Psoas muscle (tissue), 8 donors: ENCODE results near the gene TAF5L. TPM values are rescaled to one million over a fixed set of nuclear protein-coding genes. Genes with fewer than 3 reads are reported as not detected.
A peak's percentile ranks its signal among the peaks of the same experiment; 100 is the strongest.
"Not testable (repeated sequence)": the region's sequence is repeated elsewhere in the genome, so short reads cannot be mapped to it uniquely, and the experiment has no call there.

Experiments
- ATAC-seq, 4 donors: fragments of 200-7000 bp; cut with Tn5 transposase; one replicate each; pipeline ENCODE4 v1.9.1; 2020; ENCODE audit warnings: moderate library complexity in 3 of 4, mild to moderate bottlenecking in 2 of 4
- DNase-seq, 2 donors: peaks; one replicate each; pipeline ENCODE4 v3.0.0-alpha.2; 2020
- H3K27ac ChIP-seq: fragments of 200-600 bp; one replicate; pipeline ENCODE4 v1.8.0; 2022
- H3K27me3 ChIP-seq, 3 donors: fragments of 200-600 bp in 1 of 3; one replicate each; pipeline versions ENCODE4 v1.6.1 to v1.8.0; 2013 to 2022; ENCODE audit warnings: low read length in 2 of 3, mild to moderate bottlenecking in 2 of 3, moderate library complexity in 1 of 3; ENCODE audit not compliant: insufficient read depth in 3 of 3
- H3K36me3 ChIP-seq, 2 donors: fragments of 200-600 bp in 1 of 2; one replicate each; pipeline versions ENCODE4 v1.6.1 to v1.8.0; 2013 to 2022; ENCODE audit warnings: low read depth in 1 of 2, mild to moderate bottlenecking in 1 of 2, moderate library complexity in 1 of 2; ENCODE audit not compliant: insufficient read depth in 1 of 2
- H3K4me1 ChIP-seq: fragments of 200-600 bp; one replicate; pipeline ENCODE4 v1.8.0; 2022
- H3K4me3 ChIP-seq: fragments of 200-600 bp; one replicate; pipeline ENCODE4 v1.8.0; 2022; ENCODE audit warnings: mild to moderate bottlenecking
- H3K9me3 ChIP-seq: fragments of 200-600 bp; one replicate; pipeline ENCODE4 v1.8.0; 2022
- WGBS, 3 donors: extraction: QIAGEN DNeasy Blood & Tissue Kit; methylation state at CpG; one replicate each; pipeline versions ENCODE4 v1.1.6 to v1.1.7; 2013; 5-methylcytosine and 5-hydroxymethylcytosine counted together
- intact Hi-C, 2 donors: fragments of 100-400 bp; cut with DNase I; formaldehyde crosslinking; loops; one replicate each; pipeline versions ENCODE4 v1.11.0 to v1.14.2; 2022
- polyA plus RNA-seq, 3 donors: library from polyadenylated mRNA; stranded (reverse); fragments of 200-250 nt; gene quantifications; one replicate each; pipeline ENCODE4 v1.2.3, GENCODE V29; 2013
- total RNA-seq, 4 donors: library from RNA; stranded (reverse); fragmentation: NEBNext Ultra II Directional in 2 of 4; extraction: Animal tissue kit (Norgen Biotek cat#: 25700) in 2 of 4; gene quantifications; one replicate each; pipeline versions ENCODE4 v1.2.1 to v1.2.4, GENCODE V29; 2021 to 2023
- TF ChIP-seq, protein P1 (sequence below): fragments of 200-600 bp; IDR thresholded peaks from one replicate; pipeline ENCODE4 v1.8.0; 2022; ENCODE audit warnings: antibody characterized with exemption
- donor health status: healthy with polysubstance abuse.
- donor health status: DM: no; HTN: no; CAD: no; lungs with moderate emphysema.
- donor health status: Bipolar disorder and iron deficiency.
- donor health status: healthy.
- donor health status: DM: yes; HTN: yes; CAD: no.
- donor health status: DM: no; HTN: no; CAD: no.
- donor health status: DM: no; HTN: no; CAD: no.
- donor health status: DM: yes; HTN: yes; CAD: no.

TAF5L gene
- total and polyA plus RNA-seq, 7 donors: 8.5 to 49.0 (median 15.9) TPM

DNA sequence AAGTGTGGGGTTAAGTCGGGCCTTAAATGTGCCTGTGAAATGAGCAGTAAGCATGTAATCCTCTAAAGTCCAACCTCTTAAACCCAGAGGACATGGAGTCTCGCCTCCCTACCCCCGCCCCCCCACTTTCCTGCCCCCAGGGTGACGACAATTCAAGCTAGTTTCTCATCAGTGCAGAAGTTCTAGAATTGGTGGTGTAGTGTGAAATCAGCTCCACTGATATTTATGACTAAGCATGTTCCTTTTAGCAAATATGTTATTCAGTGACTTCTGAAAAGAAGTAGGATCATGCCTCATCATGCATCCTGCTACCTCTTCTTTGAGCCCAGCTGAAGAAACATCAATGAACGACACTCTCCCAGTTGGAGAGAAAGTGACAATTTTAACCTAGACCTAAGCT is 64.8 kb downstream of the TAF5L start:
- Histone ChIP-seq H3K36me3 (no peaks in the 10 kb centered on the region), H3K4me1 (peaks cover 29% of the 10 kb centered on the region), H3K9me3 (no peaks in the 10 kb centered on the region), H3K4me3 (no peak overlapping the region), H3K27ac (no peak overlapping the region), H3K27me3 (no peaks in the 10 kb centered on the region)
- ATAC-seq: no peak
- intact Hi-C loops: no loop called here
- DNase-seq: no peak
- 74 to 78% (median 74%) methylated on average over 5 of the region's 5 CpGs for WGBS, 3 donors
- TF ChIP-seq, protein P1, sequence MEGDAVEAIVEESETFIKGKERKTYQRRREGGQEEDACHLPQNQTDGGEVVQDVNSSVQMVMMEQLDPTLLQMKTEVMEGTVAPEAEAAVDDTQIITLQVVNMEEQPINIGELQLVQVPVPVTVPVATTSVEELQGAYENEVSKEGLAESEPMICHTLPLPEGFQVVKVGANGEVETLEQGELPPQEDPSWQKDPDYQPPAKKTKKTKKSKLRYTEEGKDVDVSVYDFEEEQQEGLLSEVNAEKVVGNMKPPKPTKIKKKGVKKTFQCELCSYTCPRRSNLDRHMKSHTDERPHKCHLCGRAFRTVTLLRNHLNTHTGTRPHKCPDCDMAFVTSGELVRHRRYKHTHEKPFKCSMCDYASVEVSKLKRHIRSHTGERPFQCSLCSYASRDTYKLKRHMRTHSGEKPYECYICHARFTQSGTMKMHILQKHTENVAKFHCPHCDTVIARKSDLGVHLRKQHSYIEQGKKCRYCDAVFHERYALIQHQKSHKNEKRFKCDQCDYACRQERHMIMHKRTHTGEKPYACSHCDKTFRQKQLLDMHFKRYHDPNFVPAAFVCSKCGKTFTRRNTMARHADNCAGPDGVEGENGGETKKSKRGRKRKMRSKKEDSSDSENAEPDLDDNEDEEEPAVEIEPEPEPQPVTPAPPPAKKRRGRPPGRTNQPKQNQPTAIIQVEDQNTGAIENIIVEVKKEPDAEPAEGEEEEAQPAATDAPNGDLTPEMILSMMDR: no peak

DNA sequence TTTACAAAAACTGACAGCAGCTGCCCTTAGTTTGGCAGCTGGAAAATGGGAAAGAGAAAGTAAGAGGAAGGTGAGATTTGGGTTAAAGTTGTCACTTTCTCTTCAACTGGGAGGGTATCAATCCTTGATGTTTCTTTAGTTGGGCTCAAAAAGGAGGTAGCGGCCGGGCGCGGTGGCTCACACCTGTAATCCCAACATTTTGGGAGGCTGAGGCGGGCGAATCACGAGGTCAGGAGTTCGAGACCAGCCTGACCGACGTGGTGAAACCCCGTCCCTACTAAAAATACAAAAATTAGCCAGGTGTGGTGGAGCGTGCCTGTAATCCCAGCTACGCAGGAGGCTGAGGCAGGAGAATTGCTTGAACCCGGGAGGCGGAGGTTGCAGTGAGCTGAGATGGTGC is 65.8 kb downstream of the TAF5L start:
- H3K36me3 ChIP-seq, ATAC-seq, H3K4me3 ChIP-seq, H3K27me3 ChIP-seq, H3K27ac ChIP-seq, intact Hi-C loops, H3K9me3 ChIP-seq, DNase-seq: not testable (repeated sequence)
- 93 to 98% (median 94%) methylated on average over 15 of the region's 15 CpGs for WGBS, 3 donors
- peaks cover 36% of the 10 kb centered on the region for H3K4me1 ChIP-seq

DNA sequence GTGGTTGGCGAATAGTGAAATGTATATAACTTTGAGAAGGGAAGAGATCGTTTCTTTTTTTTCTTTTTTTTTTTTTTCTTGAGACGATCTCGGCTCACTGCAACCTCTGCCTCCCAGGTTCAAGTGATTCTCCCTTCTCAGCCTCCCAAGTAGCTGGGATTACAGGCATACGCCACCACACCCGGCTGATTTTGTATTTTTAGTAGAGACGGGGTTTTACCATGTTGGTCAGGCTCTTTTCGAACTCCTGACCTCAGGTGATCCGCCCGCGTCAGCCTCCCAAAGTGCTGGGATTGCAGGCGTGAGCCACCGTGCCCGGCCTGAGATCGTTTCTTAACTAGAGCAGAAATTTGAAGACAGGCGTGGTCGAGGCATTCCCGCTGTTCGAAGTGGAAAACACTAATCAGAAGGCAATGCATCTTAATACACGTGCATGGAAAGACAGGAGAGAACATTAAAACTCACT is 66.6 kb downstream of the TAF5L start:
- not testable (repeated sequence) for H3K9me3 ChIP-seq, ATAC-seq, H3K36me3 ChIP-seq, H3K27me3 ChIP-seq
- peaks cover 37% of the 10 kb centered on the region for H3K4me1 ChIP-seq
- H3K27ac ChIP-seq: peak overlapping the region; percentile 92
- intact Hi-C loops: loop anchor here (1.0 to 2.0 kb wide), 2 partner anchors 66 to 67 kb away; partner anchors contain the start of genes TAF5L (in 1 of the 2) and URB2 (in 1 of the 2)
- 33 to 38% (median 36%) methylated on average over 18 to 20 of the region's 20 CpGs for WGBS, 3 donors
- peak in 1 of 2 donors; percentile 58 for DNase-seq
- H3K4me3 ChIP-seq: peak overlapping the region; percentile 94

DNA sequence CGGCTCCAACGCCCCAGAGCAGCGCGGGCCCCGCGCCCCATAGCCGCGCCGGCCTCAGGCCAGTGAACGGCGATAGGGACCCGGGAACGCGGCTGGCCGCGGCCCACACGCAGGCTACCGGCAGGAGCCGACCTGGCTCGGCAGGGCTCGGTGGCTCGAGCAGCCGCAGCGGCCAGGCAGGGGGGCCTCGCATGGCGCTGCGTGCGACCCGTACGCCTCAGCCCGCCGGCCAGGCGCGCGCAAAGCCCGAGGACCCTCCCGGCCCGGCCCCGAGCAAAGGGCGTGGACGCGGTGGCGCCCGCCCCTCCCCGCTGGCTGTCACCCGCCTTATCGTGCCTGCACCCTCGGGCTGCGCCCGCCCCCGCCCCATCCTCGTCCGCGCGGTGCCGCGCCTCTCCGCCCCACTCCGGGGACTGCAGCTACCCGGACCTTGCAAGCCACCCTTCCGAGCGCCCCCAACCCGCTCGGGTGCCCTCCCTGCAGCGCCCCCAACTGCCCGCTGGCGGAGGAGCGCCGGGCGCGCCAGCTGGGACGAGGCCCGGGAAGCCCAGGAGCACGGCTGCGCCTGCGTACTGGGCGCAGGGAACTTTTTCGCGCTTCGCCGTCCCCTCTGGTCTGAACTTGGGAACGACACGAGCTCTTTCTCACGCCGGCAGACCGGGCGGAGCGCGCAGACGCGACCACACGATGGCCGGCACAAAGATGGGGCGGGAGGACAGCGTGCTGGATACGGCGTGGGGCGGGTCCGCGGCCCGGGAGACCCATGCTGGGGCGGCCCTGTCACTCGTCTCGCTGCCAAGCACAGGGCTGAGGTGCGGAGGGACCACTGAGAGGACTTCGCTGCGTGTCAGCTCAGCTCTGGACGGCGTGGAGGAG is 67.2 kb downstream of the TAF5L start, which contains the start of gene ABCB10:
Gene ABCB10 (minus strand): TSS at position 248 of the 876 bp plus-strand sequence. CDS start 55 bp downstream, at position 193.
- TF ChIP-seq, protein P1: peak; percentile 75
- Histone ChIP-seq H3K4me3 (peak within 1 kb of the TSS; percentile 94), H3K9me3 (no peaks in the 10 kb centered on the region), H3K36me3 (no peaks in the 10 kb centered on the region), H3K27ac (peak within 1 kb of the TSS; percentile 92), H3K4me1 (peaks cover 33% of the 10 kb centered on the region), H3K27me3 (no peaks in the 10 kb centered on the region)
- peak; percentile 90 to 95 (median 94) for ATAC-seq
- peak; percentile 96 to 98 for DNase-seq
- intact Hi-C loops: loop anchor here (1.0 to 2.0 kb wide), 2 partner anchors 67 to 68 kb away; partner anchors contain the start of genes TAF5L (in 1 of the 2) and URB2 (in 1 of the 2)
- 0% methylated on average over 72 to 109 of the region's 109 CpGs for WGBS, 3 donors

DNA sequence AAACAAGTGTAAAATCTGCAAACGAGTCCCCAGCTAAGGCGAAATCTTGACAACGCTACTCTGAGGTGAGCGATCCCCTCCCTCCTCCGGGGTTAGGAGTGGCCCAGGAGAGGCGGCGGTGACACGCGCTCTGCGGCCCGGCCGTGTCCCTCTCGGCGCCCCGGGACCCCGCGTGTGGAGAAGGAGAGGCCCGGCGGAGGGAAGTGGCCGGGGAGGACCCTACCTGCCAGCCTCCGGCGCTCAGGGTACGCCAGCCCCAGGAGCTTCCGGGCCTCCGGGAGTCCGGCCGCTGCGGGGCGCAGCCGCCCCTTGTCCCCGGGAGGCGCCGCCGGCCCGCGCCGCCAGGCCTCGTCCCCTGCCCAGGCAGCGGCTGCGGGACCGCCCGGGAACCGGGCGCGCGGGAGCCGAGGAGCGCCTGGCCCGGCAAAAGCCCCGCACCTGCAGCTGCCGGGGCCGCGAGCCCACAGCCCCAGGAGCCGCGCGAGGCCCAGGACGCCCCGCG is 68.0 kb downstream of the TAF5L start:
- peak; percentile 12 to 44 (median 37) for ATAC-seq
- intact Hi-C loops: loop anchor here in 1 of 2 donors (2.0 kb wide), 1 partner anchor 69 kb away; the partner anchor contains the start of genes TAF5L and URB2
- H3K27me3 ChIP-seq: no peaks in the 10 kb centered on the region
- TF ChIP-seq, protein P1: no peak
- no peaks in the 10 kb centered on the region for H3K9me3 ChIP-seq
- 0 to 1% (median 0%) methylated on average over 30 to 59 of the region's 59 CpGs for WGBS, 3 donors
- DNase-seq: peak; percentile 45 to 73
- peak overlapping the region; percentile 94 for H3K4me3 ChIP-seq
- H3K4me1 ChIP-seq: peaks cover 29% of the 10 kb centered on the region
- H3K27ac ChIP-seq: peak overlapping the region; percentile 92
- H3K36me3 ChIP-seq: no peaks in the 10 kb centered on the region
